Sciatic nerve (tissue), 2 donors: ENCODE results near the gene AMER3. TPM values are rescaled to one million over a fixed set of nuclear protein-coding genes. Genes with fewer than 3 reads are reported as not detected.
A peak's percentile ranks its signal among the peaks of the same experiment; 100 is the strongest.

ENCODE experiments used
- ATAC-seq: fragments of 200-7000 bp; cut with Tn5 transposase; one replicate; pipeline ENCODE4 v1.9.1; 2020; ENCODE audit warnings: mild to moderate bottlenecking, moderate library complexity
- DNase-seq: peaks from one replicate; pipeline ENCODE4 v3.0.0-alpha.2; 2020; ENCODE audit warnings: low spot score
- intact Hi-C: fragments of 100-400 bp; cut with DNase I; formaldehyde crosslinking; loops from one replicate; pipeline ENCODE4 v1.14.2; 2022
- total RNA-seq: library from RNA; stranded (reverse); fragmentation: NEBNext Ultra II Directional; extraction: Animal tissue kit (Norgen Biotek cat#: 25700); gene quantifications from one replicate; pipeline ENCODE4 v1.2.1, GENCODE V29; 2021
- donor health status: DM: no; HTN: no; CAD: no.
- donor health status: DM: no; HTN: no; CAD: no.

Gene AMER3
- total RNA-seq, 1 donor from 2014 or later = not detected

- DNase-seq (no peak), ATAC-seq (no peak)
Observed at GRCh38 chr2:130744287-130745117, 10.8 kb upstream of the AMER3 start.

DNA sequence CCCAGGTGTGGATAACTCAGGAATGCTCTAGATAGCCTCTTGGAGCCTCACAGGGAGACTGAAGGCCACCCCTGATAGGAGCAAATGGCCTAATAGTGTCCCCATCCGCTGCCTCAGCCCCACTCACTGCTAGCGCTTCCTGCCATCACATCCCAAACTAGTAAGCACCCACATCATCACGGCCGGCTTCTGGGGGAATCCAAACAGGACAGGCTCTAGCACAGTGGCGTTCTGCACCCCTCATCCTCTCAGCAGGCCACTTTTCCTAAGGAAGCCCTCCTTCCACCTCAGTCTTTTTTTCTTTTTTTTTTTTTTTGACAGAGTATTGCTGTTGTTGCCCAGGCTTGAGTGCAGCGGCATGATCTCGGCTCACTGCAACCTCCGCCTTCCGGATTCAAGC is 6.3 kb upstream of the AMER3 start:
- no peak for ATAC-seq
- intact Hi-C loops = no loop called here
- DNase-seq = no peak

More at GRCh38 chr2:130744287-130745117, 10.8 kb upstream of the AMER3 start:
- intact Hi-C loops = no loop called here

DNA sequence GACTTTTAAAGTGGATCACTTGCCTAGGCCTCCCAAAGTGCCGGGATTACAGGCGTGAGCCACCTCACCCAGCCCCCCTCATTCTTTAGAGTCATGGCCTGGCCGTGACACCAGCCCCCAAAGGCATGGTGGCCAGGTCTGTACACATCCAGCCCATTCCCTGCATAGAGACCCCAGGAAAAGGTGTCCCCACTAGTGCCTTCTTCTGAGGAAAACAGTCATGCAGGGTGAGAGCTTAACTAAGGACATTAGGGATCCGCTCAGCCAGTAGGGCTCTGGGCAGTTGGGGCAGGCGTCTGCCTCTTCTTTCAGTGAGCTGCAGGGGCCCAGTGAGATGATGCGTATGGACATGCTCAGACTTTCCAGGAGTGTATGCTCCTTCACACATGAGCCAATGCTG is 5.7 kb upstream of the AMER3 start:
- ATAC-seq (no peak), DNase-seq (no peak)
- intact Hi-C loops = no loop called here

- intact Hi-C loops = no loop called here
- DNase-seq (no peak), ATAC-seq (no peak)
Observed at GRCh38 chr2:130754811-130755210, 529 bp upstream of the AMER3 start.

- no peak for DNase-seq
- no peak for ATAC-seq
- intact Hi-C loops = no loop called here
Observed at GRCh38 chr2:130756053-130756873, 923 bp downstream of the AMER3 start.

DNA sequence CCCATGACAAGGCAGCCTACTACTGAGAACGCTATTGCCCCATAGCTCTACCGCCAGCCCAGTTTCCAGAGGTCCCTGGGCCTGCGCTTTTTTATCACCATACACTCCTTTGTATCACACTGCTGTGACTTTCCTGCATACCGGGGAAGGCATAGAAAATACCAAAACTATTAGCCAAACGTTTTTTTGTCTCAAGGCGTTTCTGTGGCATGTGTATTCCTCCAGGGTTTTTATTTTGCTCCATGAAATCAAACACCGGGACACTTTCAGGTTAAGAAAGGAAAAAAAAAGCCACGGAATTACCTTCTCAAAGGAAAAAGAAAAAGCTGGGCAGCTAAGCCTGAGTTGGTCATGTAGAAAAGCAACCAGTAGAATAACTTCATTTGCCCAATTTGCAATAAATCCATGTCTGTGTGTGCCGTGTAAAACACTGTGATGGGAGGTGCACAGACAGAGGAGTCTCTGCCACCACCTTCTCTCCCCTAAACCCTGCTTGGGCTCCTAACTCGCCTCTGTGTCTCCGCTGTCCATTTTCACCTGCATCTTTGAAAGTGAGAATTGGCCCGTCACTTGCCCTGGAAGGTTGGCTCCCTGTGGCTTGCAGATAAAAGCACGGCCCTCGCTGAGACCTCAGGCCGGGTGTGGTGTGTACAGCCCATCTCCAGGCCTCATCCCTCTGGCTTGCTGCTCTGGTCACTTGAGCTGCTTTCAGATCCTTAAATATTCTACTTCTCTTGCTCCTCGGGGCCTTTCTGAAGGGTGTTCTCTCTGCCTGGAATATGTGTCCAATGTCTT is 1.7 kb downstream of the AMER3 start:
- intact Hi-C loops = no loop called here
- DNase-seq = no peak
- ATAC-seq = no peak

GRCh38 chr2:130759906-130760753 is 4.8 kb downstream of the AMER3 start:
- DNase-seq = peak; percentile 15
- ATAC-seq = no peak
- intact Hi-C loops = no loop called here

DNA sequence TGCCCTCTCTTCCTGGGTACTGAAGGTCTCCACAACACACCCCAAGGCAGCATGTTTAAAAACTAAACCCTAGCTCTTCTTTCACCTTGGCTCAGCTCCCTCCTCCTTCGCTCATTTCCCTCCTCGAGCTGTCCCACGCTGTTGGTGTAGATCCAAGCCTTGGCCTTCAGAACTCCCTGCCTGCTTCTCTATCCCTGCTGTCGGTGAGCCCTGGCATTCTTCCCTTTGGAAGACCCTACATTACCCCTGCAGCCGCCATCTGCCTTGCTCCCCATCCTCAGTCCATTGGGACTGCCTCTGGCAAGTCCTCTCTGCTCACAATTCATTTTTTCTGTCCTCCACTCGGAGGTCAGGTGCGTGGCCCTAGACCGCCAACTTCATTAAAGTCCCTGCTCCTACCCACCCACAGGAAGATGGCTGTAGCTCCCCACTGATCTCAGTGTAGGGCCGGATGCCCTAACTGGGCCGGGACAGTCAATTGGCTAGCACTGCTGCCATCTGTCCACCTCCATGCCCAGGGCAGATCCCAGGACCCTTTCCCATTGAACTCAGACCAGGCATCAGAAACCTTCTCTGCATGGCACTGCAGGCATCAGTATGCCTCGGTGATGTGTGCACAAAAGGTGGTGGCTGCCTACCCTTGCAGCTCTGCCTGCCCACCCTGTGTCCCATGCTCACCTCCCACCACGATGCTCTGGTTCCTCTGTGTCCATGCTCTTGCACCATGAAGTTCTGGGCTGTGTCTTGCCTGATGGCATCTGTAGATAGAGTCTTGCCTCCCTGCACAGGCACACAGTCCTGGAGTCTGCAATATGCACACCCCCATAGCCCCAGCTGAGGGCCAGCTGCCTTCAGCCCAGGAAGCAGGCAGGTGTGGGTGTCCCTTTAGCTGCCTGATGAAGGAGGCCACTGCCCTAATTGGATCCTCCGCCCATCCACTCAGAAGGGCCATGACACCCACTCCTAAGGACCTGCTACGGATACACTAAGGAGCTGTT is 5.7 kb downstream of the AMER3 start:
- DNase-seq = peak; percentile 13
- intact Hi-C loops = no loop called here
- no peak for ATAC-seq

GRCh38 chr2:130762031-130762909 is 6.9 kb downstream of the AMER3 start:
- intact Hi-C loops = no loop called here
- ATAC-seq = no peak
- peak; percentile 40 for DNase-seq

- DNase-seq = peak; percentile 40
- no peak for ATAC-seq
- intact Hi-C loops = no loop called here
Observed at GRCh38 chr2:130762910-130763385, 7.6 kb downstream of the AMER3 start.

- intact Hi-C loops = no loop called here
- DNase-seq (peak; percentile 35), ATAC-seq (no peak)
Observed at GRCh38 chr2:130763405-130763804, 8.1 kb downstream of the AMER3 start.

DNA sequence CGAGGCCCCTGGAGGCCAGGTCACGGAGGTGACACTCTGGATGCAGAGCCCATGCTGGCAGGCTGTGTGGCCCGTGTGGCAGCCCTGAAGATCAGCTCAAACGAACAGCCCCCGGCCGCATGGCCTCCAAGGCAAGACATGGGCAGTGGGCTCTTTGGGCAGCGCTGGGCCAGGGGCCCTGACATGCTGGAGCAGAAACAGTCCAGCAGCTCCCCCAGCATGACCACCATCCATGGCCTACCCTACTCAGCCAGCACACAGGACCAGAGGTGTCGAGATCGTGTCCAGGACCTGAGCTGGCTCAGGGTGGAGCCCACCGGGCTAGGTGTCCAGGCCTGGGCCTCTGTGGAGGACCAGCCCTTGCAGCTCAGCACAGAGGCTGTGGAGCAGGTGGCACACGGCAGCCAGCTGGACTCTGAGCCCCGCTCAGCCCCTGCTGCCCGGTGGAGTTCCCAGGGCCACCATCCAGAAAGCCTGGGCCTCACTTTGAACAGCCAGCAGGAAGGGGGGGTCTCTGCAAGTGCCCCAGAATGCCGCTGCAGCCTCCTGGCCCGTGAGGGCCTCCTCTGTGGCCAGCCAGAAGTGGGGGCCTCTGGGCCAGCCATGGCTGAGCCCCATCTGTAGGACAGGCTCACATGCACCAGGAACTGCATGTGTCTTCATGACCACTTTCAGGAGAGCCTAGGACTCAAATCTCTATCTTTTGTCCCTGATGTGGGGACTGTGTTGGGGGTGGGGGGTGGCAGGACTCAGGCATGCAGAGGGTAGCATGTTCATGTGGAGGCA is 8.9 kb downstream of the AMER3 start:
- intact Hi-C loops = no loop called here
- no peak for DNase-seq

GRCh38 chr2:130764821-130765115 is 9.4 kb downstream of the AMER3 start:
- intact Hi-C loops = no loop called here
- ATAC-seq (no peak), DNase-seq (no peak)

More for the DNA sequence above, 8.9 kb downstream of the AMER3 start:
- no peak for ATAC-seq

- intact Hi-C loops = no loop called here
- peak; percentile 14 for DNase-seq
- no peak for ATAC-seq
Observed at GRCh38 chr2:130765464-130765863, 10.1 kb downstream of the AMER3 start.

DNA sequence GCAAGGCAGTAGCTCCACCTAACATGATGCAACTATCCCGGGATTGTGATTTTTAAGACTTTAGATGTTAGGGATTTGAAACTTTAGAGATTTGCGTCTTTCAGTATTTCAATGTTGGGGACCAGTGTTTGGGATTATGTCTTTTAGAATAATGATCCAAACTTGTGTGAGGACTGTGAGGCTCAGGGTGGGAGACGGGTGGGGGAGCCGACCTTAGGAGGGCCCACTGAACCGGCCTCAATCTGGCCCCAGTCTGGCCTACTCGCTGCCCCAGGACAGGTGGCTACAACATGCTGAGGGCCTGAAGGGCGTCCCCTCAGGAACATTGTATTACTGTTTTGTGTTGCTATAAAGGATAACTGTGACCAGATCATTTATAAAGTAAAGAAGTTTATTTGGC is 10.7 kb downstream of the AMER3 start:
- DNase-seq = peak; percentile 10
- intact Hi-C loops = no loop called here

More for the DNA sequence above, 10.7 kb downstream of the AMER3 start:
- no peak for ATAC-seq
